Brain microvascular endothelial cell (primary cell): ENCODE data around the gene SDK1.
"Not testable (repeated sequence)": the region's sequence is repeated elsewhere in the genome, so short reads cannot be mapped to it uniquely, and the experiment has no call there.

ENCODE experiments used
- DNase-seq: peaks from one replicate; pipeline ENCODE4 v3.0.0-alpha.2; 2020
- H3K27ac ChIP-seq: fragments of 250-450 bp; sonication (Bioruptor Pico); 2 replicates; pipeline ENCODE4 v1.5.1; 2020; ENCODE audit warnings: mild to moderate bottlenecking, moderate library complexity
- H3K27me3 ChIP-seq: fragments of 250-450 bp; sonication (Bioruptor Pico); replicated peaks from 2 replicates; pipeline ENCODE4 v1.5.1; 2020; ENCODE audit warnings: mild to moderate bottlenecking
- H3K36me3 ChIP-seq: fragments of 250-450 bp; sonication (Bioruptor Pico); replicated peaks from 2 replicates; pipeline ENCODE4 v1.5.1; 2020; ENCODE audit warnings: mild to moderate bottlenecking
- H3K4me3 ChIP-seq: 2 replicates; pipeline ENCODE4 v1.5.1; 2011; ENCODE audit warnings: low read depth, mild to moderate bottlenecking, control low read depth, low read length, moderate library complexity
- CTCF ChIP-seq: IDR thresholded peaks from 2 replicates; pipeline ENCODE4 v1.5.1; 2011; ENCODE audit warnings: low read depth, mild to moderate bottlenecking, moderate library complexity, low read length, control low read depth, inconsistent platforms; ENCODE audit errors: missing control alignments
- in situ Hi-C: cut with HindIII; loops from 2 replicates; pipeline ENCODE4 v1.10.0; 2017; ENCODE audit warnings: low sequenced_read_pairs, low pct_ligation_motif_present

The SDK1 gene

GRCh38 chr7:3960942-3961341, 659.9 kb downstream of the SDK1 start:
- no peaks in the 10 kb centered on the region for H3K27me3 ChIP-seq
- DNase-seq = no peak
- in situ Hi-C loops = no loop called here
- no peak overlapping the region for H3K4me3 ChIP-seq
- no peaks in the 10 kb centered on the region for H3K36me3 ChIP-seq
- H3K27ac ChIP-seq = no peak overlapping the region
- no peak for TF ChIP-seq CTCF

GRCh38 chr7:3961857-3962503, 660.9 kb downstream of the SDK1 start:
- in situ Hi-C loops = no loop called here
- H3K4me3 ChIP-seq = no peak overlapping the region
- no peak for TF ChIP-seq CTCF
- no peaks in the 10 kb centered on the region for H3K27me3 ChIP-seq
- no peak for DNase-seq
- H3K27ac ChIP-seq = no peak overlapping the region
- H3K36me3 ChIP-seq = no peaks in the 10 kb centered on the region

GRCh38 chr7:3963768-3964167, 662.7 kb downstream of the SDK1 start:
- H3K4me3 ChIP-seq, H3K27me3 ChIP-seq, H3K36me3 ChIP-seq, H3K27ac ChIP-seq, DNase-seq, in situ Hi-C loops: not testable (repeated sequence)

GRCh38 chr7:3964980-3965606, 664.0 kb downstream of the SDK1 start:
- Histone ChIP-seq H3K27me3 (no peaks in the 10 kb centered on the region), H3K27ac (no peak overlapping the region), H3K36me3 (no peaks in the 10 kb centered on the region), H3K4me3 (no peak overlapping the region)
- no peak for TF ChIP-seq CTCF
- in situ Hi-C loops = no loop called here
- DNase-seq = no peak

GRCh38 chr7:3965794-3966395, 664.8 kb downstream of the SDK1 start:
- Histone ChIP-seq H3K27me3 (no peaks in the 10 kb centered on the region), H3K36me3 (no peaks in the 10 kb centered on the region), H3K27ac (no peak overlapping the region), H3K4me3 (no peak overlapping the region)
- in situ Hi-C loops = no loop called here
- no peak for TF ChIP-seq CTCF
- no peak for DNase-seq

- no peak for TF ChIP-seq CTCF
- Histone ChIP-seq H3K4me3 (no peak overlapping the region), H3K27ac (no peak overlapping the region), H3K27me3 (no peaks in the 10 kb centered on the region), H3K36me3 (no peaks in the 10 kb centered on the region)
- in situ Hi-C loops = no loop called here
- DNase-seq = no peak
Measured at GRCh38 chr7:3968234-3968633, 667.2 kb downstream of the SDK1 start.
